Testis (tissue), 3 donors: ENCODE measurements around the gene ACSS3. TPM values are rescaled to one million over a fixed set of nuclear protein-coding genes. Genes with fewer than 3 reads are reported as not detected.

Experiments used
- DNase-seq: peaks from one replicate; pipeline ENCODE4 v3.0.0-alpha.2; 2019
- H3K27ac ChIP-seq, 2 donors: fragments of 200-600 bp; sonication (generic); one replicate each; pipeline ENCODE4 v1.5.1; 2019
- H3K27me3 ChIP-seq: fragments of 200-600 bp; sonication (generic); one replicate; pipeline ENCODE4 v1.5.1; 2019
- H3K36me3 ChIP-seq: fragments of 200-600 bp; sonication (generic); one replicate; pipeline ENCODE4 v1.5.1; 2017; ENCODE audit warnings: low read depth; ENCODE audit errors: missing control alignments
- H3K4me1 ChIP-seq: fragments of 200-600 bp; sonication (generic); one replicate; pipeline ENCODE4 v1.5.1; 2019
- H3K4me3 ChIP-seq, 2 donors: fragments of 200-600 bp; sonication (generic); one replicate each; pipeline ENCODE4 v1.5.1; 2017 to 2019
- H3K9me3 ChIP-seq: fragments of 200-600 bp; sonication (generic); one replicate; pipeline ENCODE4 v1.5.1; 2017
- CTCF ChIP-seq, 3 experiments: fragments of 450-650 bp in 2 of 3; fragments of 200-600 bp in 1 of 3; sonication (generic) in 1 of 3; IDR thresholded peaks; one replicate each; pipeline ENCODE4 v1.5.1; 2016 to 2019; ENCODE audit warnings: antibody characterized with exemption in 3 of 3, mild to moderate bottlenecking in 2 of 3, moderate library complexity in 1 of 3
- POLR2A ChIP-seq: fragments of 450-650 bp; IDR thresholded peaks from one replicate; pipeline ENCODE4 v1.6.1; 2017; ENCODE audit warnings: antibody characterized with exemption, mild to moderate bottlenecking, moderate library complexity
- WGBS, 2 donors: methylation state at CpG; one replicate each; pipeline ENCODE4 v1.1.5; 2018; 5-methylcytosine and 5-hydroxymethylcytosine counted together
- intact Hi-C: fragments of 100-400 bp; cut with DNase I; formaldehyde crosslinking; loops from one replicate; pipeline ENCODE4 v1.15.1; 2023; ENCODE audit warnings: low total_unique reads
- polyA plus RNA-seq: library from polyadenylated mRNA; stranded (reverse); fragments of 350-450 nt; fragmentation: Illumina TruSeq; extraction: RNeasy Lipid Tissue Mini Kit (QIAGEN cat#74804); gene quantifications from one replicate; pipeline ENCODE4 v1.2.3, GENCODE V29; 2014; ENCODE audit warnings: low read depth, low replicate concordance; ENCODE audit not compliant: insufficient read depth
- total RNA-seq, 2 donors: library from RNA; depleted of rRNA; stranded (reverse); fragments of >200 nt; gene quantifications; one replicate each; pipeline ENCODE4 v1.2.3, GENCODE V29; 2016

The ACSS3 gene
- total and polyA plus RNA-seq, 3 donors from 2014 or later, result 7.5 to 22.8 (median 17.1) TPM

DNA sequence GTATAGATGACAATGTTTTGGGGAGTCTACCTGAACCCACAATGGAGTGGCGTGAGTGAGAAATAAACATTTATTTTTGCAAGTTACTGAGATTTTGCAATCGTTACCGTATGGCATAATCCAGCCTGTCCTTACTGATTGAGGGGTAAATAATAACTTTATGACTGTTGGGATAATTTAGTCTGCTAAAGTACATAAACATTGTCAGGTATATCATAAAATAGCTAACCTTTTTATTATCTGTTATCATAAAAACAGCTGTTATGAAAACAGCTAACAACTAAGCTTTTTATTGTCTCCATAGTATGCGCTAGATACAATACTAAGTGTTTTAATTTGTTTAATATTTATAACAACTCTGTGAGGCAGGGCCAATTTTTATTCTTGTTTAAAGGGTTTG lies 10.3 kb downstream of the ACSS3 start:
- DNase-seq, result no peak
- intact Hi-C loops, result no loop called here
- Histone ChIP-seq H3K27me3 (no peaks in the 10 kb centered on the region), H3K9me3 (no peaks in the 10 kb centered on the region), H3K4me1 (peaks cover 4% of the 10 kb centered on the region), H3K4me3 (no peak overlapping the region), H3K36me3 (no peaks in the 10 kb centered on the region), H3K27ac (no peak overlapping the region)
- WGBS, 2 donors, result 92 to 94% methylated on average over 4 of the region's 4 CpGs
- no peak for TF ChIP-seq CTCF (IDR thresholded peaks at IDR 0.05)

- no peaks in the 10 kb centered on the region for H3K27me3 ChIP-seq
- intact Hi-C loops, result no loop called here
- H3K27ac ChIP-seq, result no peak overlapping the region
- H3K36me3 ChIP-seq, result no peaks in the 10 kb centered on the region
- WGBS, 2 donors, result 89 to 95% methylated on average over 1 of the region's 1 CpG
- TF ChIP-seq POLR2A, result no peak
- TF ChIP-seq CTCF (IDR thresholded peaks at IDR 0.05), result no peak
- no peaks in the 10 kb centered on the region for H3K9me3 ChIP-seq
- no peak for DNase-seq
- H3K4me3 ChIP-seq, result no peak overlapping the region
- H3K4me1 ChIP-seq, result peaks cover 4% of the 10 kb centered on the region
Measured at GRCh38 chr12:81089412-81089811, 11.5 kb downstream of the ACSS3 start.

- H3K4me3 ChIP-seq, result no peak overlapping the region
- no peak overlapping the region for H3K27ac ChIP-seq
- H3K9me3 ChIP-seq, result no peaks in the 10 kb centered on the region
- H3K4me1 ChIP-seq, result no peaks in the 10 kb centered on the region
- TF ChIP-seq POLR2A (no peak), CTCF (IDR thresholded peaks at IDR 0.05) (no peak)
- no peaks in the 10 kb centered on the region for H3K27me3 ChIP-seq
- WGBS, 2 donors, result 80 to 85% methylated on average over 3 of the region's 3 CpGs
- intact Hi-C loops, result no loop called here
- H3K36me3 ChIP-seq, result no peaks in the 10 kb centered on the region
- DNase-seq, result no peak
Measured at GRCh38 chr12:81092053-81092452, 14.2 kb downstream of the ACSS3 start.

- H3K27ac ChIP-seq, result no peak overlapping the region
- intact Hi-C loops, result no loop called here
- no peaks in the 10 kb centered on the region for H3K9me3 ChIP-seq
- H3K36me3 ChIP-seq, result no peaks in the 10 kb centered on the region
- no peak overlapping the region for H3K4me3 ChIP-seq
- H3K4me1 ChIP-seq, result no peaks in the 10 kb centered on the region
- no peak for TF ChIP-seq CTCF (IDR thresholded peaks at IDR 0.05)
- no peak for TF ChIP-seq POLR2A
- no peaks in the 10 kb centered on the region for H3K27me3 ChIP-seq
- WGBS, 2 donors, result 50 to 58% methylated on average over 1 of the region's 1 CpG
- DNase-seq, result no peak
Measured at GRCh38 chr12:81094718-81095360, 17.0 kb downstream of the ACSS3 start.

- Histone ChIP-seq H3K4me3 (no peak overlapping the region), H3K27ac (peak overlapping the region in 1 of 2 donors; percentile 0), H3K36me3 (no peaks in the 10 kb centered on the region), H3K27me3 (no peaks in the 10 kb centered on the region), H3K9me3 (no peaks in the 10 kb centered on the region), H3K4me1 (no peaks in the 10 kb centered on the region)
- intact Hi-C loops, result no loop called here
- TF ChIP-seq POLR2A, result no peak
- no peak for TF ChIP-seq CTCF (IDR thresholded peaks at IDR 0.05)
- DNase-seq, result no peak
- WGBS, 2 donors, result 55 to 63% methylated on average over 6 of the region's 6 CpGs
Measured at GRCh38 chr12:81095501-81096232, 17.8 kb downstream of the ACSS3 start.
